Measurements from ENCODE around the gene EXD3. TPM values are rescaled to one million over a fixed set of nuclear protein-coding genes. Genes with fewer than 3 reads are reported as not detected.

The EXD3 gene
- total RNA-seq, 2 donors from 2014 or later: 5.9 to 6.0 TPM

- DNase-seq (ENCODE audit: low spot score): no peak
- Histone ChIP-seq H3K9me3 (no peaks in the 10 kb centered on the region), H3K36me3 (no peaks in the 10 kb centered on the region), H3K27ac (no peak overlapping the region), H3K4me3 (no peak overlapping the region), H3K4me1 (peaks cover 0 to under 1% of the 10 kb centered on the region in 2 donors), H3K27me3 (no peaks in the 10 kb centered on the region)
- TF ChIP-seq CTCF (IDR thresholded peaks at IDR 0.05): no peak
Observed at GRCh38 chr9:137429546-137429890, 6.6 kb upstream of the EXD3 start.

GRCh38 chr9:137428841-137429545 lies 6.0 kb upstream of the EXD3 start:
- no peak for TF ChIP-seq CTCF (IDR thresholded peaks at IDR 0.05)
- Histone ChIP-seq H3K36me3 (no peaks in the 10 kb centered on the region), H3K4me3 (no peak overlapping the region), H3K4me1 (peaks cover 0 to 6% of the 10 kb centered on the region in 2 donors), H3K27ac (no peak overlapping the region), H3K9me3 (no peaks in the 10 kb centered on the region), H3K27me3 (no peaks in the 10 kb centered on the region)
- no peak for DNase-seq (ENCODE audit: low spot score)

- DNase-seq (ENCODE audit: low spot score): no peak
- Histone ChIP-seq H3K4me1 (peaks cover 0 to 12% of the 10 kb centered on the region in 2 donors), H3K9me3 (no peaks in the 10 kb centered on the region), H3K36me3 (no peaks in the 10 kb centered on the region), H3K4me3 (no peak overlapping the region), H3K27ac (no peak overlapping the region), H3K27me3 (no peaks in the 10 kb centered on the region)
- no peak for TF ChIP-seq CTCF (IDR thresholded peaks at IDR 0.05)
Observed at GRCh38 chr9:137428311-137428630, 5.3 kb upstream of the EXD3 start.

- no peak for TF ChIP-seq CTCF (IDR thresholded peaks at IDR 0.05)
- Histone ChIP-seq H3K27me3 (no peaks in the 10 kb centered on the region), H3K9me3 (no peaks in the 10 kb centered on the region), H3K4me3 (no peak overlapping the region), H3K27ac (no peak overlapping the region), H3K4me1 (peaks cover 0 to 12% of the 10 kb centered on the region in 2 donors), H3K36me3 (no peaks in the 10 kb centered on the region)
- DNase-seq (ENCODE audit: low spot score): no peak
Observed at GRCh38 chr9:137427454-137428310, 4.7 kb upstream of the EXD3 start.

GRCh38 chr9:137426018-137426681 lies 3.2 kb upstream of the EXD3 start:
- TF ChIP-seq CTCF (IDR thresholded peaks at IDR 0.05): no peak
- Histone ChIP-seq H3K4me1 (peaks cover 0 to 24% of the 10 kb centered on the region in 2 donors), H3K9me3 (no peaks in the 10 kb centered on the region), H3K27ac (peak overlapping the region in 1 of 2 donors; percentile 11), H3K36me3 (no peaks in the 10 kb centered on the region), H3K27me3 (no peaks in the 10 kb centered on the region), H3K4me3 (no peak overlapping the region)
- DNase-seq (ENCODE audit: low spot score): no peak

Measured in right atrium auricular region (tissue), 2 donors.